ENCODE measurements around the gene SLC39A13. TPM values are rescaled to one million over a fixed set of nuclear protein-coding genes. Genes with fewer than 3 reads are reported as not detected.

SLC39A13 gene
- total RNA-seq, 6 experiments from 2014 or later = 78.2 to 126 (median 86.4) TPM

GRCh38 chr11:47430524-47430923 lies 22.1 kb downstream of the SLC39A13 start:
- H3K27me3 Mint-ChIP-seq (ENCODE audit: insufficient read depth) = peaks cover 2% of the 10 kb centered on the region
- TF ChIP-seq, protein P1, sequence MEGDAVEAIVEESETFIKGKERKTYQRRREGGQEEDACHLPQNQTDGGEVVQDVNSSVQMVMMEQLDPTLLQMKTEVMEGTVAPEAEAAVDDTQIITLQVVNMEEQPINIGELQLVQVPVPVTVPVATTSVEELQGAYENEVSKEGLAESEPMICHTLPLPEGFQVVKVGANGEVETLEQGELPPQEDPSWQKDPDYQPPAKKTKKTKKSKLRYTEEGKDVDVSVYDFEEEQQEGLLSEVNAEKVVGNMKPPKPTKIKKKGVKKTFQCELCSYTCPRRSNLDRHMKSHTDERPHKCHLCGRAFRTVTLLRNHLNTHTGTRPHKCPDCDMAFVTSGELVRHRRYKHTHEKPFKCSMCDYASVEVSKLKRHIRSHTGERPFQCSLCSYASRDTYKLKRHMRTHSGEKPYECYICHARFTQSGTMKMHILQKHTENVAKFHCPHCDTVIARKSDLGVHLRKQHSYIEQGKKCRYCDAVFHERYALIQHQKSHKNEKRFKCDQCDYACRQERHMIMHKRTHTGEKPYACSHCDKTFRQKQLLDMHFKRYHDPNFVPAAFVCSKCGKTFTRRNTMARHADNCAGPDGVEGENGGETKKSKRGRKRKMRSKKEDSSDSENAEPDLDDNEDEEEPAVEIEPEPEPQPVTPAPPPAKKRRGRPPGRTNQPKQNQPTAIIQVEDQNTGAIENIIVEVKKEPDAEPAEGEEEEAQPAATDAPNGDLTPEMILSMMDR (IDR thresholded peaks at IDR 0.05) = no peak
- no peak for DNase-seq
- H3K36me3 Mint-ChIP-seq (ENCODE audit: low read depth) = peaks cover 9% of the 10 kb centered on the region
- no peaks in the 10 kb centered on the region for H3K9me3 Mint-ChIP-seq
- H3K27ac Mint-ChIP-seq = no peak overlapping the region
- H3K4me3 Mint-ChIP-seq = no peak overlapping the region
- H3K4me1 Mint-ChIP-seq (ENCODE audit: low read depth) = peaks cover 23% of the 10 kb centered on the region

DNA sequence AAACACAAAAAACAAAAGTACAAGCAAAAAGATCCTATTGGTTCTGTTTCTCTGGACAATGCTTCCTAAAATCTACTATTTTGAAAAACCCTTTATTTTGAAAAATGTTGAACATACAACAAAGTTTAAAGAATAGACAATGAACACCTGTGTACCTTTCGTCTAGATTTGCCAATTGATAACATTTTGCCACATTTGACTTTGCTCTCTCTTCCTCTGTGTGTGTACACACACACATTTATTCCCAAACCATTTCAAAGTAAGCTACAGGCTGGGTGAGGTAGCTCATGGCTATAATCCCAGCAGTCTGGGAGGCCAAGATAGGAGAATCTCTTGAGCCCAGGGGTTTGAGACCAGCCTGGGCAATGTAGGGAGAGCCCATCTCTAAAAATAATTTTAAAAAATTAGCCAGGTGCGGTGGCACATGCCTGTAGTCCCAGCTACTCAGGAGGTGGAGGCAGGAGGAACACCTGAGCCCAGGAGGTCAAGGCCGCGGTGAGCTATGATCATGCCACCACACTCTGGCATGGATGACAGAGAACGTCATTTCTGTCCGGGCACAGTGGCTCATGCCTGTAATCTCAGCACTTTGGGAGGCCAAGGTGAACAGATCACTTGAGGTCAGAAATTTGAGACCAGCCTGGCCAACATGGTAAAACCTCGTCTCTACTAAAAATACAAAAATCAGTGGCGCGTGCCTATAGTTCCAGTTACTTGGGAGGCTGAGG lies 23.1 kb downstream of the SLC39A13 start:
- Mint-ChIP-seq H3K4me1 (ENCODE audit: low read depth) (peaks cover 18% of the 10 kb centered on the region), H3K4me3 (no peak overlapping the region)

DNA sequence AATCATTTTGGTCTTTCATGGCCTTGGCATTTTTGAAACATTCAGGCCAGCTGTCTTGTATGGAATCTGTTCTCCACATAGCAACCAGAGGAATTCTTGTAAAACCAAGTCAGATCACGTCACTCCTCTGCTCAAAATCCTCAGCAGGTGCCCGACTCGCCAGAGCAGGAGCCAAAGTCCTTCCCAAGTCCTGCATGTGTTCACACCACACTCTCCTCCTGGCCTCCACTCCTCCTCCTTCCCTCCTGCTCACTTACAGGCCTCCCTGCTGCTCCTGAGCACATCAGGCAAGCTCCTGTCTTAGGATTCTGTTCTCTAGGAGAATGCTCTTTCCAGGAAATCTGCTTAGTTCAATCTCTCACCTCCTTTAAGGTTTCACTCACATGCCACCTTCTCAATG lies 24.8 kb downstream of the SLC39A13 start:
- H3K36me3 Mint-ChIP-seq (ENCODE audit: low read depth) = no peaks in the 10 kb centered on the region
- DNase-seq = peak; percentile 33
- H3K4me1 Mint-ChIP-seq (ENCODE audit: low read depth) = peaks cover 16% of the 10 kb centered on the region
- H3K27me3 Mint-ChIP-seq (ENCODE audit: insufficient read depth) = no peaks in the 10 kb centered on the region; the same call in 1 of the 2 replicates
- no peak overlapping the region for H3K4me3 Mint-ChIP-seq
- H3K27ac Mint-ChIP-seq = no peak overlapping the region
- TF ChIP-seq, protein P1 (IDR thresholded peaks at IDR 0.05) = no peak
- H3K9me3 Mint-ChIP-seq = no peaks in the 10 kb centered on the region

More for the DNA sequence above, 23.1 kb downstream of the SLC39A13 start:
- DNase-seq = no peak
- Mint-ChIP-seq H3K9me3 (no peaks in the 10 kb centered on the region), H3K27me3 (ENCODE audit: insufficient read depth) (no peaks in the 10 kb centered on the region), H3K27ac (no peak overlapping the region), H3K36me3 (ENCODE audit: low read depth) (no peaks in the 10 kb centered on the region; the same call in 1 of the 2 replicates)
- TF ChIP-seq, protein P1 (IDR thresholded peaks at IDR 0.05) = no peak

DNA sequence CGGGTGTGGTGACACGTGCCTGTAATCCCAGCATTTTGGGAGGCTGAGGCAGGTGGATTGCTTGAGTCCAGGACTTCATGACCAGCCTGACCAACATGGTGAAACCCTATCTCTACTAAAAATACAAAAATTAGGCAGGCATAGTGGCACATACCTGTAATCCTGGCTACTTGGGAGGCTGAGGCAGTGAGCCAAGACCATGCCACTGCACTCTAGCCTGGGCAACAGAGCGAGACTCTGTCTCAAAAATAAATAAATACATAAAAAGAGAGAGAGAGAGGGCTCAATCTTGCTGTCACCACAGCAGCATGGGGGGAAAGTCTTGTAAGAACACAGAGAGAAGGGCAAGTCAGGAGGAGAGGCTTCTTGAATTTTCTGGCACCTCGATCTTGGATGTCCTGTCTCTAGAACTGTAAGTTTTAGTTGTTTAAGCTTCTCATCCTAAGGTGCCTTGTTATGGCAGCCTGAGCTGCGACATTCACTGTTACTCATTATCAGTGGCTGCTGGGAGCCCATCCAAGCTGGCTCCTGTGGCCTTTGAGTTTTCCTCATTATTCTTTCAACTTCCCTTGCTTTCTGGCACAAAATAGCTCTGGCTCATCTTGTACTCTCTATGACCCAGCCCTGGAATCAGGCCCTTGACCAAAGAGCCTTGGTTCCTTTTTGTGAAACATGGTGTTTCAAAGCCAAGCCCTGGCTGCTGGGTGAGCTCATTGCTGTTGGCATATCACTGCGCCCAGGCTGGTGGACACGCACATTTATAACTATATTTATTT lies 25.8 kb downstream of the SLC39A13 start:
- Mint-ChIP-seq H3K27ac (peak overlapping the region; percentile 40; the same call in 1 of the 2 replicates), H3K27me3 (ENCODE audit: insufficient read depth) (no peaks in the 10 kb centered on the region; the same call in 1 of the 2 replicates), H3K9me3 (no peaks in the 10 kb centered on the region), H3K36me3 (ENCODE audit: low read depth) (no peaks in the 10 kb centered on the region), H3K4me3 (no peak overlapping the region), H3K4me1 (ENCODE audit: low read depth) (peaks cover 16% of the 10 kb centered on the region)
- TF ChIP-seq, protein P1 (IDR thresholded peaks at IDR 0.05) = no peak
- peak; percentile 31 for DNase-seq

GRCh38 chr11:47435687-47436086 lies 27.3 kb downstream of the SLC39A13 start:
- H3K27ac Mint-ChIP-seq = no peak overlapping the region
- H3K36me3 Mint-ChIP-seq (ENCODE audit: low read depth) = no peaks in the 10 kb centered on the region
- H3K9me3 Mint-ChIP-seq = no peaks in the 10 kb centered on the region
- no peak for DNase-seq
- peaks cover 2% of the 10 kb centered on the region for H3K27me3 Mint-ChIP-seq (ENCODE audit: insufficient read depth)
- TF ChIP-seq, protein P1 (IDR thresholded peaks at IDR 0.05) = no peak
- H3K4me1 Mint-ChIP-seq (ENCODE audit: low read depth) = peaks cover 16% of the 10 kb centered on the region
- H3K4me3 Mint-ChIP-seq = no peak overlapping the region

Measured in HFFc6 (cell line).